ENCODE results near the gene ZNF384. TPM values are rescaled to one million over a fixed set of nuclear protein-coding genes. Genes with fewer than 3 reads are reported as not detected.
A peak's percentile ranks its signal among the peaks of the same experiment; 100 is the strongest.

The ZNF384 gene
- total RNA-seq, 1 donor from 2014 or later: 50.6 TPM

DNA sequence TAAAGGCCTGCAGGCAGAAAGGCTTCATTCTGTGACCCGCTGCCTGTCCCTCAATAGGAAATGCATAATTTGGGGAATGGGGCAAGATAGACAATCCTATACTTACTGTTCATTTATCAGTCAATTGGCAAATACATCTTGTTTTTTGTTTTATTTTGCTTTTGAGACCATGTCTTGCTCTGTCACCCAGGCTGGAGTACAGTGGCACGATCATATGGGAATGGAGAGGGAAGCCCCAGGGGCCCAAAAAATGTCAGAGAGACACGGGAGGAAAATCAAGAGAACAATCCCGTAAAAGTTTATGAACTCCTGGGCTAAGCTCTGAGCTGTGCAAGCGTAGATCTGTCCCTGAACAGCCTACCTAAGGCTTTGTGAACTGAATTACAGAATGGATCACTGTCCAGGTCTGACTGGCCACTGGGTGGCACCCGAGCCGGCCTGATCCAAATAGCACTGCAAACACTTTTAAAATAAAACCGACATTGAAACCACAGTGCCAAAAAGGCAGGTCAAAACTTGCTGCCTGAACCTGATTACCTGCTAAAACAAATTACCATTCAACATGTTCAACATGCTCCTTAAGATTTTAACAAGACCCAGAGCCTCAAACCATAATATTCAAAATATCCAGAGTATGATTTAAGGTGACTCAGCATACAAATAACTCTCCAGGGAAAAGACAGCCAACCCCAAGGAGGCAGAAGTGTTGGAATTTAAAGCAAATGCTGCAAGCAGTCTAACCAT lies 46.4 kb upstream of the ZNF384 start:
- Histone ChIP-seq H4K20me1 (ENCODE audit: insufficient read depth, low read length) (peaks cover 3% of the 10 kb centered on the region), H3K36me3 (ENCODE audit: insufficient read depth, low read length) (peaks cover 12% of the 10 kb centered on the region), H2AFZ (ENCODE audit: low read depth, low read length) (no peak overlapping the region), H3K9ac (ENCODE audit: low read length) (no peak overlapping the region), H3K4me2 (ENCODE audit: low read length) (peak overlapping the region; percentile 57), H3K79me2 (ENCODE audit: insufficient read depth, low read length) (no peaks in the 10 kb centered on the region), H3K27me3 (ENCODE audit: insufficient read depth, low read length) (no peaks in the 10 kb centered on the region), H3K9me3 (ENCODE audit: insufficient read depth, low read depth, low read length) (no peaks in the 10 kb centered on the region), H3K4me3 (ENCODE audit: insufficient read depth, low read depth, low read length) (no peak overlapping the region), H3K4me1 (ENCODE audit: insufficient read depth, low read length) (no peaks in the 10 kb centered on the region), H3K27ac (ENCODE audit: low read depth, low read length) (no peak overlapping the region)
- no peaks in the 10 kb centered on the region for H3K9me3 Mint-ChIP-seq (ENCODE audit: unreplicated experiment)
- H3K27ac Mint-ChIP-seq (ENCODE audit: unreplicated experiment): peak overlapping the region; percentile 86
- no peaks in the 10 kb centered on the region for H3K27me3 Mint-ChIP-seq (ENCODE audit: low read depth, unreplicated experiment)
- peak; percentile 59 for FAIRE-seq
- TF ChIP-seq, protein P1, sequence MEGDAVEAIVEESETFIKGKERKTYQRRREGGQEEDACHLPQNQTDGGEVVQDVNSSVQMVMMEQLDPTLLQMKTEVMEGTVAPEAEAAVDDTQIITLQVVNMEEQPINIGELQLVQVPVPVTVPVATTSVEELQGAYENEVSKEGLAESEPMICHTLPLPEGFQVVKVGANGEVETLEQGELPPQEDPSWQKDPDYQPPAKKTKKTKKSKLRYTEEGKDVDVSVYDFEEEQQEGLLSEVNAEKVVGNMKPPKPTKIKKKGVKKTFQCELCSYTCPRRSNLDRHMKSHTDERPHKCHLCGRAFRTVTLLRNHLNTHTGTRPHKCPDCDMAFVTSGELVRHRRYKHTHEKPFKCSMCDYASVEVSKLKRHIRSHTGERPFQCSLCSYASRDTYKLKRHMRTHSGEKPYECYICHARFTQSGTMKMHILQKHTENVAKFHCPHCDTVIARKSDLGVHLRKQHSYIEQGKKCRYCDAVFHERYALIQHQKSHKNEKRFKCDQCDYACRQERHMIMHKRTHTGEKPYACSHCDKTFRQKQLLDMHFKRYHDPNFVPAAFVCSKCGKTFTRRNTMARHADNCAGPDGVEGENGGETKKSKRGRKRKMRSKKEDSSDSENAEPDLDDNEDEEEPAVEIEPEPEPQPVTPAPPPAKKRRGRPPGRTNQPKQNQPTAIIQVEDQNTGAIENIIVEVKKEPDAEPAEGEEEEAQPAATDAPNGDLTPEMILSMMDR (IDR thresholded peaks at IDR 0.05; ENCODE audit: insufficient read depth, low read depth, low read length): peak; percentile 70
- TF ChIP-seq EZH2 (IDR thresholded peaks at IDR 0.05; ENCODE audit: insufficient read depth, low read length): no peak
- H3K4me3 Mint-ChIP-seq (ENCODE audit: unreplicated experiment): no peak overlapping the region
- peaks cover 8% of the 10 kb centered on the region for H3K36me3 Mint-ChIP-seq (ENCODE audit: low read depth, unreplicated experiment)
- DNase-seq (ENCODE audit: low read depth): peak; percentile 39
- H3K4me1 Mint-ChIP-seq (ENCODE audit: low read depth, unreplicated experiment): peaks cover 2% of the 10 kb centered on the region

DNA sequence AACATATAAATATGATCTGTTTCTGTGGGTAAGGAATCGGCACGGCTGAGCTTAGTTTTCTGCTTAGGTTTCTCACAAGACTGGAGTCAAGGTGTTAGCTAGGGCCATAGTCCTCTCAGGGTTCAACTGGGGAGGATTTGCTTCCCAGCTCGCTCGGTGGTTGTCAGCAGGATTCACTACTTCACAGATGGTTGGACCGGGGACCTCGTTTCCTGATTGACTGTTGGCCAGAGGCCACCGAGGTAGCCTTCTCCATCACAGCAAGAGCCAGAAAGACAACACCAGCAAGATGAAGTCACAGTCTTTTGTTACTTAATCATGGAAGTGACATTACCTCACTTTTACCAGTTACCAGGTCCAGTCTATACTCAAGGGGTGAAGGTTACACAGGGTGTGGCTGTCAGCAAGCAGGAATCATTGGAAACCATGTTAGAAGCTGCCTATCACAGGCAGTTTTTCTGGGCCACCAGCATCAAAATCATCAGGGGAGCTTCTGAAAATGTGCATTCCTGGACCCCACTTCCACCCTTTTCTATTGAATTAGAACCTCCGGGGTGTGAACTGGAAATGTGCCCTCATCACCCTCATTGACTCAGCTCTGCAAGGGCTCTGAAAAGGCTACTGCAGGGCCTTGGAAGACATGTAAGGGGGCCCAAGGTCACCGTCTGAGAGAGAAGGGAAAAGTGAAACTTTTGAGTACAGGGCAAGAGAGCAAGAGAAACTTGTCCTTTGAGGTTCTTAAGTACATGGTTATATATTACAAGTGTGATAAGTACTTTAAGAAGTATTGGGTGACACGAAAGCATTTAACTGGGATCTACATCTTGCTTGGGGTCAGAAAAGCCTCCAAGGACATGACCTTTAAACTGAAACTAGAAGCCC lies 45.6 kb upstream of the ZNF384 start:
- Histone ChIP-seq H3K4me2 (ENCODE audit: low read length) (no peak overlapping the region), H3K27ac (ENCODE audit: low read depth, low read length) (no peak overlapping the region), H3K4me3 (ENCODE audit: insufficient read depth, low read depth, low read length) (no peak overlapping the region), H4K20me1 (ENCODE audit: insufficient read depth, low read length) (peaks cover 3% of the 10 kb centered on the region), H3K36me3 (ENCODE audit: insufficient read depth, low read length) (peaks cover 19% of the 10 kb centered on the region), H2AFZ (ENCODE audit: low read depth, low read length) (no peak overlapping the region), H3K79me2 (ENCODE audit: insufficient read depth, low read length) (no peaks in the 10 kb centered on the region), H3K27me3 (ENCODE audit: insufficient read depth, low read length) (no peaks in the 10 kb centered on the region), H3K9ac (ENCODE audit: low read length) (no peak overlapping the region), H3K4me1 (ENCODE audit: insufficient read depth, low read length) (no peaks in the 10 kb centered on the region), H3K9me3 (ENCODE audit: insufficient read depth, low read depth, low read length) (no peaks in the 10 kb centered on the region)
- peaks cover 14% of the 10 kb centered on the region for H3K36me3 Mint-ChIP-seq (ENCODE audit: low read depth, unreplicated experiment)
- DNase-seq (ENCODE audit: low read depth): no peak
- H3K27me3 Mint-ChIP-seq (ENCODE audit: low read depth, unreplicated experiment): no peaks in the 10 kb centered on the region
- FAIRE-seq: no peak
- H3K9me3 Mint-ChIP-seq (ENCODE audit: unreplicated experiment): no peaks in the 10 kb centered on the region
- no peak overlapping the region for H3K4me3 Mint-ChIP-seq (ENCODE audit: unreplicated experiment)
- no peak overlapping the region for H3K27ac Mint-ChIP-seq (ENCODE audit: unreplicated experiment)
- TF ChIP-seq, protein P1 (IDR thresholded peaks at IDR 0.05; ENCODE audit: insufficient read depth, low read depth, low read length): no peak
- TF ChIP-seq EZH2 (IDR thresholded peaks at IDR 0.05; ENCODE audit: insufficient read depth, low read length): no peak
- peaks cover 2% of the 10 kb centered on the region for H3K4me1 Mint-ChIP-seq (ENCODE audit: low read depth, unreplicated experiment)

All from astrocyte (in vitro differentiated cells and primary cell).